K562 (cell line): ENCODE results near the gene OR13C5.

Experiments used
- FOXJ3 ChIP-seq: sonication (generic); formaldehyde crosslinking; IDR thresholded peaks from 2 replicates; pipeline ENCODE4 v1.4.0; 2020; ENCODE audit warnings: mild to moderate bottlenecking, missing genetic modification reagents
- NONO ChIP-seq, 2 experiments: fragments of 200-400 bp in 1 of 2; fragments of 450-650 bp in 1 of 2; formaldehyde crosslinking in 1 of 2; IDR thresholded peaks; 2 replicates each; pipeline ENCODE4 v1.6.1; 2017; ENCODE audit warnings: low read depth in 2 of 2, mild to moderate bottlenecking in 2 of 2, moderate library complexity in 2 of 2, low read length in 1 of 2
- NRF1 ChIP-seq, 2 experiments: fragments of 450-650 bp; IDR thresholded peaks in 1 of 2; conservative IDR thresholded peaks in 1 of 2; 2 replicates each; pipeline ENCODE4 v1.6.1; 2014; ENCODE audit warnings: mild to moderate bottlenecking in 2 of 2
- RBM39 ChIP-seq: fragments of 200-400 bp; formaldehyde crosslinking; optimal IDR thresholded peaks from 2 replicates; pipeline ENCODE3; 2018; ENCODE audit warnings: low read depth, low read length
- TBP ChIP-seq: optimal IDR thresholded peaks from 2 replicates; pipeline ENCODE3; 2011; ENCODE audit warnings: low read depth, low read length, improper control_type of control experiment
- ZNF274 ChIP-seq: IDR thresholded peaks from 2 replicates; pipeline ENCODE4 v1.6.1; 2011; ENCODE audit warnings: low read depth, mild to moderate bottlenecking, low read length, moderate library complexity, borderline replicate concordance
- TF ChIP-seq, protein P1 (sequence below): IDR thresholded peaks from 3 replicates; pipeline ENCODE4 v1.6.1; 2011; ENCODE audit warnings: borderline replicate concordance, mild to moderate bottlenecking; ENCODE audit not compliant: insufficient read length, insufficient read depth
- TF ChIP-seq, protein P2 (sequence below): conservative IDR thresholded peaks from 2 replicates; pipeline ENCODE4 v1.6.1; 2011; ENCODE audit warnings: low read depth, mild to moderate bottlenecking, low read length; ENCODE audit not compliant: control insufficient read depth
- TF ChIP-seq, protein P3 (sequence below), 3 experiments: IDR thresholded peaks in 2 of 3; conservative IDR thresholded peaks in 1 of 3; 2 replicates each; pipeline ENCODE4 v1.5.1; 2011 to 2012; ENCODE audit warnings: low read length in 3 of 3, mild to moderate bottlenecking in 3 of 3, control low read depth in 2 of 3, improper control_type of control experiment in 1 of 3, inconsistent platforms in 1 of 3, low read depth in 1 of 3, mixed read lengths in 1 of 3, moderate library complexity in 1 of 3; ENCODE audit not compliant: insufficient read depth in 2 of 3
- TF ChIP-seq, protein P4 (sequence below): fragments of 250-450 bp; sonication (Bioruptor Pico); IDR thresholded peaks from 2 replicates; pipeline ENCODE4 v1.8.0; 2021; ENCODE audit warnings: moderate library complexity, mild to moderate bottlenecking, inconsistent platforms
- TF ChIP-seq, protein P5 (sequence below), 2 experiments: fragments of 450-650 bp; IDR thresholded peaks; 2 replicates each; pipeline ENCODE4 v1.6.1; 2016

DNA sequence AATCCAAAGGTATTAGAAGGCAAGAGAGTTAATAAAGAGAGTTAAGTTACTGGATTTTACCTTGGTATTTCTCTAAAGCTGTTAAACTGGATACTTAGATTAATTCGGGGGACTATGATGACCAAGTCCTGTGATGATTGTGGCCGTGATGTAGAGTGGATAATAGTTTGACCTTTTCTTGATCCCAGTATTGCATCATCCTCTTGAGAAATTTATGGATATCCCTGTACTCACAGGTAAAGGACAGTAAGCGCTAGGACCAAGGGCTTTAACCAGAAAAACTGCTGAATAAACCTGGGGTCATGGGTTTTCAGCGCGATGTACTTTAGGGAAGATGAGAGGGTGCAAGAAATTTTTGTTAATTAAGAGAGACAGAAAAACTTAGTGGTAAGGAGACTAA, 21.9 kb downstream of the OR13C5 start:
- TF ChIP-seq, protein P1, sequence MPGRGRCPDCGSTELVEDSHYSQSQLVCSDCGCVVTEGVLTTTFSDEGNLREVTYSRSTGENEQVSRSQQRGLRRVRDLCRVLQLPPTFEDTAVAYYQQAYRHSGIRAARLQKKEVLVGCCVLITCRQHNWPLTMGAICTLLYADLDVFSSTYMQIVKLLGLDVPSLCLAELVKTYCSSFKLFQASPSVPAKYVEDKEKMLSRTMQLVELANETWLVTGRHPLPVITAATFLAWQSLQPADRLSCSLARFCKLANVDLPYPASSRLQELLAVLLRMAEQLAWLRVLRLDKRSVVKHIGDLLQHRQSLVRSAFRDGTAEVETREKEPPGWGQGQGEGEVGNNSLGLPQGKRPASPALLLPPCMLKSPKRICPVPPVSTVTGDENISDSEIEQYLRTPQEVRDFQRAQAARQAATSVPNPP, result no peak
- TF ChIP-seq ZNF274, result no peak
- no peak for TF ChIP-seq TBP
- TF ChIP-seq, protein P2, sequence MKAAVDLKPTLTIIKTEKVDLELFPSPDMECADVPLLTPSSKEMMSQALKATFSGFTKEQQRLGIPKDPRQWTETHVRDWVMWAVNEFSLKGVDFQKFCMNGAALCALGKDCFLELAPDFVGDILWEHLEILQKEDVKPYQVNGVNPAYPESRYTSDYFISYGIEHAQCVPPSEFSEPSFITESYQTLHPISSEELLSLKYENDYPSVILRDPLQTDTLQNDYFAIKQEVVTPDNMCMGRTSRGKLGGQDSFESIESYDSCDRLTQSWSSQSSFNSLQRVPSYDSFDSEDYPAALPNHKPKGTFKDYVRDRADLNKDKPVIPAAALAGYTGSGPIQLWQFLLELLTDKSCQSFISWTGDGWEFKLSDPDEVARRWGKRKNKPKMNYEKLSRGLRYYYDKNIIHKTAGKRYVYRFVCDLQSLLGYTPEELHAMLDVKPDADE, result no peak
- TF ChIP-seq, protein P3, sequence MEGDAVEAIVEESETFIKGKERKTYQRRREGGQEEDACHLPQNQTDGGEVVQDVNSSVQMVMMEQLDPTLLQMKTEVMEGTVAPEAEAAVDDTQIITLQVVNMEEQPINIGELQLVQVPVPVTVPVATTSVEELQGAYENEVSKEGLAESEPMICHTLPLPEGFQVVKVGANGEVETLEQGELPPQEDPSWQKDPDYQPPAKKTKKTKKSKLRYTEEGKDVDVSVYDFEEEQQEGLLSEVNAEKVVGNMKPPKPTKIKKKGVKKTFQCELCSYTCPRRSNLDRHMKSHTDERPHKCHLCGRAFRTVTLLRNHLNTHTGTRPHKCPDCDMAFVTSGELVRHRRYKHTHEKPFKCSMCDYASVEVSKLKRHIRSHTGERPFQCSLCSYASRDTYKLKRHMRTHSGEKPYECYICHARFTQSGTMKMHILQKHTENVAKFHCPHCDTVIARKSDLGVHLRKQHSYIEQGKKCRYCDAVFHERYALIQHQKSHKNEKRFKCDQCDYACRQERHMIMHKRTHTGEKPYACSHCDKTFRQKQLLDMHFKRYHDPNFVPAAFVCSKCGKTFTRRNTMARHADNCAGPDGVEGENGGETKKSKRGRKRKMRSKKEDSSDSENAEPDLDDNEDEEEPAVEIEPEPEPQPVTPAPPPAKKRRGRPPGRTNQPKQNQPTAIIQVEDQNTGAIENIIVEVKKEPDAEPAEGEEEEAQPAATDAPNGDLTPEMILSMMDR (IDR thresholded peaks at IDR 0.05 in 2 of 3, conservative IDR thresholded peaks at IDR 0.05 in 1 of 3; ENCODE audit: insufficient read depth in 2 of 3, low read depth in 1 of 3, low read length in 3 of 3), result no peak
- no peak for TF ChIP-seq NRF1 (conservative IDR thresholded peaks at IDR 0.05 in 1 of 2, IDR thresholded peaks at IDR 0.05 in 1 of 2)
- TF ChIP-seq, protein P4, sequence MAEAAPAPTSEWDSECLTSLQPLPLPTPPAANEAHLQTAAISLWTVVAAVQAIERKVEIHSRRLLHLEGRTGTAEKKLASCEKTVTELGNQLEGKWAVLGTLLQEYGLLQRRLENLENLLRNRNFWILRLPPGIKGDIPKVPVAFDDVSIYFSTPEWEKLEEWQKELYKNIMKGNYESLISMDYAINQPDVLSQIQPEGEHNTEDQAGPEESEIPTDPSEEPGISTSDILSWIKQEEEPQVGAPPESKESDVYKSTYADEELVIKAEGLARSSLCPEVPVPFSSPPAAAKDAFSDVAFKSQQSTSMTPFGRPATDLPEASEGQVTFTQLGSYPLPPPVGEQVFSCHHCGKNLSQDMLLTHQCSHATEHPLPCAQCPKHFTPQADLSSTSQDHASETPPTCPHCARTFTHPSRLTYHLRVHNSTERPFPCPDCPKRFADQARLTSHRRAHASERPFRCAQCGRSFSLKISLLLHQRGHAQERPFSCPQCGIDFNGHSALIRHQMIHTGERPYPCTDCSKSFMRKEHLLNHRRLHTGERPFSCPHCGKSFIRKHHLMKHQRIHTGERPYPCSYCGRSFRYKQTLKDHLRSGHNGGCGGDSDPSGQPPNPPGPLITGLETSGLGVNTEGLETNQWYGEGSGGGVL (CRISPR knock-in tag), result no peak
- TF ChIP-seq NONO (IDR thresholded peaks at IDR 0.05; ENCODE audit: low read depth in 2 of 2, low read length in 1 of 2), result no peak
- no peak for TF ChIP-seq RBM39
- no peak for TF ChIP-seq FOXJ3 (CRISPR knock-in tag)
- TF ChIP-seq, protein P5, sequence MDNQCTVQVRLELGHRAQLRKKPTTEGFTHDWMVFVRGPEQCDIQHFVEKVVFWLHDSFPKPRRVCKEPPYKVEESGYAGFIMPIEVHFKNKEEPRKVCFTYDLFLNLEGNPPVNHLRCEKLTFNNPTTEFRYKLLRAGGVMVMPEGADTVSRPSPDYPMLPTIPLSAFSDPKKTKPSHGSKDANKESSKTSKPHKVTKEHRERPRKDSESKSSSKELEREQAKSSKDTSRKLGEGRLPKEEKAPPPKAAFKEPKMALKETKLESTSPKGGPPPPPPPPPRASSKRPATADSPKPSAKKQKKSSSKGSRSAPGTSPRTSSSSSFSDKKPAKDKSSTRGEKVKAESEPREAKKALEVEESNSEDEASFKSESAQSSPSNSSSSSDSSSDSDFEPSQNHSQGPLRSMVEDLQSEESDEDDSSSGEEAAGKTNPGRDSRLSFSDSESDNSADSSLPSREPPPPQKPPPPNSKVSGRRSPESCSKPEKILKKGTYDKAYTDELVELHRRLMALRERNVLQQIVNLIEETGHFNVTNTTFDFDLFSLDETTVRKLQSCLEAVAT (IDR thresholded peaks at IDR 0.05), result no peak
